OCI-LY7 (cell line): ENCODE measurements around the gene MATCAP1.

Source experiments
- EZH2phosphoT487 ChIP-seq: fragments of 200-600 bp; sonication (generic); IDR thresholded peaks from 2 replicates; pipeline ENCODE4 v1.6.1; 2018; ENCODE audit warnings: low read depth, borderline replicate concordance, mild to moderate bottlenecking, mixed run types, antibody characterized with exemption, low read length, moderate library complexity, mixed read lengths
- TF ChIP-seq, protein P1 (sequence below): fragments of 200-600 bp; sonication (generic); conservative IDR thresholded peaks from 2 replicates; pipeline ENCODE4 v1.5.1; 2014; ENCODE audit warnings: mild to moderate bottlenecking, antibody characterized with exemption, low read length, moderate library complexity, mixed read lengths

DNA sequence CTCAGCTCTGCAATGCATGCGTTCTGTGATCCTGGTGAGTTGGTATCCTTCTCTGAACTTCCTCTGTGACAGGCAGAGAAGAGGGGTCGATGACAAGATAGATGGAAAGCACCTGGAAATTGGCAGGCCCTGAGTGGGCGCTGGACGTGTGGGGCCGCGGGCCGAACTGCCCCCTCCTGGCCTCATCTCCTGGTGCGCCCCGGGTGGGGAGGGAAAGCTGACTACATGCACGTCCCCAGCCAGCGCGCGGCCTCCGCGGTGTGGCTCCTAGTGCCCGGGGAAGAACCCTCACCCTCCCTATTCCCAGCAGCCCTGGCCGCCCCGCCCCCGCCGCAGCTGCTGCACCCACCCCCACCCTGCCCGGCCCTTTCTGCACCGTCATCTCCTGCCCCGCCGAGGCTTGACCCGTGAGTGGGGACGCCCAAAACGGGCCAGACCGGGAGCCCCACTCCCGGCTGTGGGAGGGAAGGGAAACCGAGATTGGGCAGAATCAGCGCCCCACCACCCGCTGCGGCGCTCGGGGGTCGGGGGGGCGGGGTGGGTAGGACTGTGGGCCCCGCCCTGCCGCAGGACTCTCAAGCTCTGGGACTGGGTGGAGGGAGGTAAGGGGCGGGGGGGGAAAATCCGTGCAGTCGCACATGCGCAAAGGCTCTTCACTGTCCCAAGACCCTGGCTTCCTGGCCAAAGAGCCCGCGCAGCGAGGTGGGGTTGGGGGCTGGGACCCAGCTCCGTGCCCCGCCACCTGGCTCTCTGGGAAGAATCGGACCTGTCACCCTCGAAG, 13.4 kb downstream of the MATCAP1 start, which contains the start of gene NOL3:
- TF ChIP-seq, protein P1, sequence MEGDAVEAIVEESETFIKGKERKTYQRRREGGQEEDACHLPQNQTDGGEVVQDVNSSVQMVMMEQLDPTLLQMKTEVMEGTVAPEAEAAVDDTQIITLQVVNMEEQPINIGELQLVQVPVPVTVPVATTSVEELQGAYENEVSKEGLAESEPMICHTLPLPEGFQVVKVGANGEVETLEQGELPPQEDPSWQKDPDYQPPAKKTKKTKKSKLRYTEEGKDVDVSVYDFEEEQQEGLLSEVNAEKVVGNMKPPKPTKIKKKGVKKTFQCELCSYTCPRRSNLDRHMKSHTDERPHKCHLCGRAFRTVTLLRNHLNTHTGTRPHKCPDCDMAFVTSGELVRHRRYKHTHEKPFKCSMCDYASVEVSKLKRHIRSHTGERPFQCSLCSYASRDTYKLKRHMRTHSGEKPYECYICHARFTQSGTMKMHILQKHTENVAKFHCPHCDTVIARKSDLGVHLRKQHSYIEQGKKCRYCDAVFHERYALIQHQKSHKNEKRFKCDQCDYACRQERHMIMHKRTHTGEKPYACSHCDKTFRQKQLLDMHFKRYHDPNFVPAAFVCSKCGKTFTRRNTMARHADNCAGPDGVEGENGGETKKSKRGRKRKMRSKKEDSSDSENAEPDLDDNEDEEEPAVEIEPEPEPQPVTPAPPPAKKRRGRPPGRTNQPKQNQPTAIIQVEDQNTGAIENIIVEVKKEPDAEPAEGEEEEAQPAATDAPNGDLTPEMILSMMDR = no peak
- no peak for TF ChIP-seq EZH2phosphoT487
